HG02970 (cell line): ENCODE results near the gene HOXB8.

Experiments
- ATAC-seq: cut with Tn5 transposase; IDR thresholded peaks from one replicate; pipeline ENCODE4 v1.9.1; 2021; ENCODE audit warnings: mild to moderate bottlenecking, moderate library complexity, moderate number of reproducible peaks; ENCODE audit not compliant: unreplicated experiment, low FRiP score

The HOXB8 gene

GRCh38 chr17:48639136-48639535 is 24.0 kb upstream of the HOXB8 start:
- ATAC-seq, result no peak

DNA sequence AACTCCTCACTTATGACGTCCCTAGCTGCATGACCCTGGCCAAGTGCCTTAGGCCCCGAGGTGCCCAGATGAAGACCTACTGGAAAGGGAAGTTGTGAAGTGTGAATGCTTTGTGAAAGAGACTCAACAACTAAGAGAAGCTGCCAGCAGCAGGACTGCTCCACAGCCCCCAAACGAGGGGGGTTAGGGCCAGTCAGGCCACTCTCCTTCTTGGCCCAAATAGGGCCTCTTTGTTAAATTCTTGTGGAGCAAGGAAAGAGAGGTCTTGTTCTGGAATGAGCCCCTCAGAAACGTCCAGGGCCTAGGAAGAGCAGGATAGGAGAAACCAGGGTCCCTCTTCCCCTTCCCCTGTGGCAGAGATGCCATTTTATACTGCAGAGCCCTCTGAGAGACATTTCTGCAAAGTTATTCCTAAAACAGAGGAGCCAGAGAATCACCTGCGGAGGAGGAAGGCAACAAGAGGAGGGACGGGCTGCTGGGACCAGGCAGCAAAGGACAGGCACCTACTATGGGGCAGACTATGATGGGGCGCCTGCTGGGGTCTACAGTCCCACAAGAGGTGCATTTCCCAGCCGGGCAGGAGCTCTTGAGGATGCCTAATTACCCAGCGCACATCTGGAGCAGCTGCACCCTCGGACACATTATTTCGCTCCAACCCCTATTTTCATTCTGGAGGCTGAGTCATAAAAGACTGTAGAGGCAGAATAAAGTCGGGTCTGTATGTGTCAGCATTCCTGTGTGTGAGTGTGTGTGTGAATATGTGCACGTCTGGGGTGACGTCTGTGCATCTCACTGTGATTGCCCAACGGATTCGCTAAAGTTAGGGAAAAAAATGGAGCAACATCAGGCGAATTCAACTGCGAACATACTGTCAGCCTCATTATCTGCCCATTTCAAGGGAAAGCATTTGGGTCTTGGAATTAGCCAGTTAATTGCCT is 22.5 kb upstream of the HOXB8 start:
- ATAC-seq, result no peak

DNA sequence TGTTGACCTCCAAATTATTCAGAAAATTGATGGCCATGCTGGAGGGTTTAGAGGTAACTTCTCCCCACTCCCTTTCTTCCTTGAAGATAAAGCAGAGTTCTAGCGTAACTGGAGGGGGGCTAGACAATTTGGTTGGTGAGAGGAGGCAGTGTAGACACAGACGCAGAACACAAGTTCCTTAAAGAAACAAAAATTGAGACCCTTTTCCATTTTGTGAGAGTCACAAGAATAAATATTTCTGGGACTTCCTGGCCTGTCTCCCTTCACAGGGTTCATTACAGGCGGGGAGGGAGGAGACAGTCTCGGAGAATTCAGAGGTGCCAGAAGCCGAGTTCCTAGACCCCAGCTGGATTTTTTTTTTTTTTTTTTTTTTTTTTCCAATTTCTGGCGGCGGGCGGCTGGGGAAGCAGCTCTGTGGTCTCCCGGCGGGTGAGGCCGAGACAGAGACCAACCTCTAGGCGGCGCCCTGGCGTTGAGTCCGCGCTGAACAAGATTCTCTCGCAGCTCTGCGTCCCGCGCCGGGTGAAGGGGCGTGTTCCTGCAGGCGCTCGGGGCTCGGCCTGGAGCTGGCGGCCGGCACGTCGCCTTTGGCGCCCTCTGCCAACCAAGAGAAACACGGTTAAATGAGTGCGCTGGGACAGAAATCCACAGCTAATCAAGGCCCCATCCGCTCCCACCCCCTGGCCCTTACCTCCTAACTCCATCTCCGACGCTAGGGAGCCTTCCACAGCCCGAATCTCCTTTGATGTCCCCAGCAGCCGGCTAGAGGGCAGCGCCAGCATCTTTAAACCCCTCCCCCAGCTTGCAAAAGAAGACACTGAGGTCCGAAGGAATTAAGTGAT is 21.3 kb upstream of the HOXB8 start:
- no peak for ATAC-seq

- ATAC-seq, result no peak
Measured at GRCh38 chr17:48634493-48635208, 19.6 kb upstream of the HOXB8 start.

- no peak for ATAC-seq
Measured at GRCh38 chr17:48633266-48633677, 18.2 kb upstream of the HOXB8 start.

- no peak for ATAC-seq
Measured at GRCh38 chr17:48632579-48633265, 17.6 kb upstream of the HOXB8 start.

- no peak for ATAC-seq
Measured at GRCh38 chr17:48631693-48632578, 16.8 kb upstream of the HOXB8 start.

- no peak for ATAC-seq
Measured at GRCh38 chr17:48630925-48631692, 16.0 kb upstream of the HOXB8 start.

- ATAC-seq, result no peak
Measured at GRCh38 chr17:48630009-48630924, 15.2 kb upstream of the HOXB8 start.

GRCh38 chr17:48629411-48629759 is 14.3 kb upstream of the HOXB8 start:
- no peak for ATAC-seq

- no peak for ATAC-seq
Measured at GRCh38 chr17:48628649-48629410, 13.7 kb upstream of the HOXB8 start.

- no peak for ATAC-seq
Measured at GRCh38 chr17:48627623-48628521, 12.8 kb upstream of the HOXB8 start.

DNA sequence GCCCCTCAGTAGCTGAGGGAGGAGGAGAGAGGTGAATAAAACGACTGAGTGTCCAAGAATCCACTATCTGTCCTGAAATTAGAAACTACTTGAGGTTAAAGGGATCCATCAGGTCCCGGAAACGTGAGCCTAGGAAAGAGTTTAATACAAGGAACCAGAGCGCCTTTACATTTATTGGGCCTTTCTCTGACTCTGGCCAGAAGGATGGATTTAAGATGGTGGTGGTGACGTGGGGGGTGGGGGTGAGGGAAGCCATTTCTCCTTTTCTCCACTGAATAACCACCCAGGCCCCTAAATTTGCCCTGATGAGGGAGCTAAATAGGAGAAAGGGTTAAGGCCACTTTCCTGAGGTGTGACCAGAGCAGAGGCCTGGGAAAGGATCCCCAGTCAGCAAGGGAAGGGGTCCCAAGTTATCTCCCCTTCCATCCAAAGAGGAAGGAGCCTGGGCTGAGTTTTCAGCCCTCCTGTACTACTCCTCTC is 12.1 kb upstream of the HOXB8 start:
- no peak for ATAC-seq

DNA sequence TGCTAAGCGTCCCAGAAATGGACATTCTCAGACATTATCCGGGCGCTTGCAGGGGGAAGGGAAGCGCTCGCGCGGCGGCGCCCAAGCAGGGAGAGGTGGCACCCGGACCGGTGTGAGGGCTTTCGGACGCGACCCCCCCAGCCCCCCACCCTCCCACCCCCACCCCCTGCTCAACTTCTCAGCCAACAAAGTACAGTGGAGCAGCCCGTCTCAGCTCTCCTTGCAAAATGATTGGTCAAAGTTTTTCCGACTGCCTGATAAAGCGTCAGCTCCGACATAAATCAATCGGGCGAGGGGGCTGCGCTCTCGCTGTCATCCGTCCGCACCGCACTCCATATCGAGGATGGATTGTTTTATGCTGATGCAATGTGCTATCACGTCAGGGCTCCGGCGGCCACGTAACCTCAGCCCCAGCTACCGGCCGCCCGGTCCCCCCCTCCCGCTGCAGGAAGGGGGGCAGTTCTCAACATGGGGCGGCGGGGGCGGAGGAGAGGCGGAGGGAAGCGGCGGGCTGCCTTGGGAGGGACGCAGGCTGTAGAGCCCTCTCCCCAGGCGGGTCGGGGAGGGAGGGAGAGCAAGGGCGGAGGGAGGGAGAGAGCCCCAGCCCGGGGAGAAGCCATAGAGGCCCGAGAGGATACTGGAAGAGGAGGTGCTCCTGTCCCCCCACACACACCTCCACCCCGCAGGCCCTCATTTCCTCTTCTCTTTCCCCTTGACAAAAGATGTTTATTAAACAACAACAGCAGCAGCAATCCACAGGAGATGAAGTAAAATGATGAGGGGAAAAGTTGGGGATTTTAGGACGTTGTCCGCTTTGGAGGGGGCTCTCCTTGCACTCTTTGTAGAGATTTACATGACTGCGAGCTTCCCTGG is 11.4 kb upstream of the HOXB8 start, which contains the start of gene HOXB9:
Gene HOXB9 (minus strand): TSS at position 114 of the 873 bp plus-strand sequence. CDS start 89 bp downstream, at position 25.
- no peak for ATAC-seq
